Mesodermal cell (in vitro differentiated cells): Measurements from ENCODE around the gene RBMS1.

Experiments
- H3K27ac ChIP-seq: 2 replicates; pipeline ENCODE4 v1.7.0; 2013; ENCODE audit warnings: mild to moderate bottlenecking, low read depth, low read length, moderate library complexity; ENCODE audit not compliant: severe bottlenecking
- H3K36me3 ChIP-seq: 2 replicates; pipeline ENCODE4 v1.7.1; 2013; ENCODE audit warnings: mild to moderate bottlenecking, low read length, moderate library complexity; ENCODE audit not compliant: control insufficient read depth, insufficient read depth
- H3K4me1 ChIP-seq: one replicate; pipeline ENCODE4 v1.7.1; 2013; ENCODE audit warnings: mild to moderate bottlenecking, low read length; ENCODE audit not compliant: insufficient read depth, control insufficient read depth, poor library complexity, severe bottlenecking
- H3K4me3 ChIP-seq: 2 replicates; pipeline ENCODE4 v1.7.0; 2013; ENCODE audit warnings: low read length, control low read depth, mild to moderate bottlenecking; ENCODE audit not compliant: insufficient read depth, poor library complexity, severe bottlenecking; ENCODE audit errors: extremely low read depth
- H3K9me3 ChIP-seq: 2 replicates; pipeline ENCODE4 v1.7.1; 2013; ENCODE audit warnings: mild to moderate bottlenecking, low read length, moderate library complexity; ENCODE audit not compliant: control insufficient read depth
- WGBS, 2 experiments: methylation state at CpG; one replicate each; pipeline ENCODE4 v1.1.5; 2013; ENCODE audit warnings: missing lambda C conversion rate in 2 of 2; ENCODE audit not compliant: insufficient coverage in 2 of 2; 5-methylcytosine and 5-hydroxymethylcytosine counted together

Gene RBMS1

GRCh38 chr2:160397530-160397865 lies 96.1 kb downstream of the RBMS1 start:
- H3K4me3 ChIP-seq = no peak overlapping the region
- H3K4me1 ChIP-seq = peaks cover 38% of the 10 kb centered on the region
- H3K27ac ChIP-seq = peak overlapping the region; percentile 58
- WGBS, 2 experiments = 6 to 9% methylated on average over 2 of the region's 2 CpGs
- H3K9me3 ChIP-seq = no peaks in the 10 kb centered on the region
- peaks cover 3% of the 10 kb centered on the region for H3K36me3 ChIP-seq

- no peak overlapping the region for H3K27ac ChIP-seq
- no CpG with 5 or more reads among the region's 1 CpG for WGBS, 2 experiments
- peaks cover 39% of the 10 kb centered on the region for H3K4me1 ChIP-seq
Observed at GRCh38 chr2:160394153-160394552, 99.5 kb downstream of the RBMS1 start.

GRCh38 chr2:160392201-160392600 lies 101.4 kb downstream of the RBMS1 start:
- WGBS, 2 experiments = no CpG with 5 or more reads among the region's 3 CpGs
- no peak overlapping the region for H3K27ac ChIP-seq
- H3K4me1 ChIP-seq = peaks cover 38% of the 10 kb centered on the region
- no peak overlapping the region for H3K4me3 ChIP-seq
- peaks cover 11% of the 10 kb centered on the region for H3K36me3 ChIP-seq
- no peaks in the 10 kb centered on the region for H3K9me3 ChIP-seq

More at GRCh38 chr2:160394153-160394552, 99.5 kb downstream of the RBMS1 start:
- no peaks in the 10 kb centered on the region for H3K9me3 ChIP-seq
- H3K36me3 ChIP-seq = peaks cover 11% of the 10 kb centered on the region
- H3K4me3 ChIP-seq = no peak overlapping the region

- Histone ChIP-seq H3K36me3 (peaks cover 11% of the 10 kb centered on the region), H3K4me3 (no peak overlapping the region), H3K9me3 (no peaks in the 10 kb centered on the region), H3K27ac (no peak overlapping the region), H3K4me1 (peaks cover 38% of the 10 kb centered on the region)
- WGBS, 2 experiments = 90 to 92% methylated on average over 5 to 6 of the region's 7 CpGs
Observed at GRCh38 chr2:160390544-160391455, 102.8 kb downstream of the RBMS1 start.

- H3K4me3 ChIP-seq = no peak overlapping the region
- H3K27ac ChIP-seq = no peak overlapping the region
- no peaks in the 10 kb centered on the region for H3K9me3 ChIP-seq
- H3K4me1 ChIP-seq = peaks cover 38% of the 10 kb centered on the region
- H3K36me3 ChIP-seq = peaks cover 11% of the 10 kb centered on the region
Observed at GRCh38 chr2:160389875-160390274, 103.7 kb downstream of the RBMS1 start.

- peaks cover 35% of the 10 kb centered on the region for H3K4me1 ChIP-seq
- H3K27ac ChIP-seq = no peak overlapping the region
- H3K9me3 ChIP-seq = no peaks in the 10 kb centered on the region
- no peak overlapping the region for H3K4me3 ChIP-seq
- WGBS, 2 experiments = 62 to 66% methylated on average over 5 to 8 of the region's 12 CpGs
- peaks cover 11% of the 10 kb centered on the region for H3K36me3 ChIP-seq
Observed at GRCh38 chr2:160388464-160389263, 104.9 kb downstream of the RBMS1 start.

- 78 to 89% methylated on average over 3 of the region's 3 CpGs for WGBS, 2 experiments
- Histone ChIP-seq H3K36me3 (peaks cover 11% of the 10 kb centered on the region), H3K4me1 (peaks cover 35% of the 10 kb centered on the region), H3K27ac (peak overlapping the region; percentile 33), H3K4me3 (no peak overlapping the region), H3K9me3 (no peaks in the 10 kb centered on the region)
Observed at GRCh38 chr2:160387558-160388262, 105.9 kb downstream of the RBMS1 start.

GRCh38 chr2:160384791-160385190 lies 108.8 kb downstream of the RBMS1 start:
- Histone ChIP-seq H3K9me3 (no peaks in the 10 kb centered on the region), H3K4me1 (peaks cover 40% of the 10 kb centered on the region)
- WGBS, 2 experiments = 78 to 100% methylated on average over 1 of the region's 1 CpG

GRCh38 chr2:160381425-160381951 lies 112.1 kb downstream of the RBMS1 start:
- peak overlapping the region; percentile 17 for H3K27ac ChIP-seq
- peaks cover 32% of the 10 kb centered on the region for H3K4me1 ChIP-seq
- H3K9me3 ChIP-seq = no peaks in the 10 kb centered on the region
- no peak overlapping the region for H3K4me3 ChIP-seq
- H3K36me3 ChIP-seq = no peaks in the 10 kb centered on the region
- 73 to 82% methylated on average over 3 of the region's 5 CpGs for WGBS, 2 experiments

More at GRCh38 chr2:160384791-160385190, 108.8 kb downstream of the RBMS1 start:
- no peaks in the 10 kb centered on the region for H3K36me3 ChIP-seq
- H3K4me3 ChIP-seq = no peak overlapping the region
- H3K27ac ChIP-seq = no peak overlapping the region

GRCh38 chr2:160380611-160381010 lies 113.0 kb downstream of the RBMS1 start:
- Histone ChIP-seq H3K27ac (no peak overlapping the region), H3K36me3 (no peaks in the 10 kb centered on the region), H3K9me3 (no peaks in the 10 kb centered on the region), H3K4me3 (no peak overlapping the region), H3K4me1 (peaks cover 40% of the 10 kb centered on the region)
- WGBS, 2 experiments = 80 to 93% methylated on average over 3 to 4 of the region's 5 CpGs
